GM23338 (cell line): ENCODE measurements around the gene CLNK. TPM values are rescaled to one million over a fixed set of nuclear protein-coding genes. Genes with fewer than 3 reads are reported as not detected.

ENCODE experiments used
- ATAC-seq: fragments of 200-7000 bp; cut with Tn5 transposase; 3 replicates; pipeline ENCODE4 v1.9.1; 2020
- DNase-seq: peaks from one replicate; pipeline ENCODE4 v3.0.0-alpha.2; 2015; ENCODE audit warnings: low spot score
- H2AFZ ChIP-seq: fragments of 200-600 bp; sonication (generic); 2 replicates; pipeline ENCODE4 v1.8.0; 2016; ENCODE audit warnings: antibody characterized with exemption, mild to moderate bottlenecking, moderate library complexity
- H3F3A ChIP-seq: fragments of 200-600 bp; sonication (generic); replicated peaks from 2 replicates; pipeline ENCODE4 v1.8.0; 2017; ENCODE audit warnings: antibody characterized with exemption, mixed run types, low read depth
- H3K27ac ChIP-seq: fragments of 200-600 bp; sonication (generic); 2 replicates; pipeline ENCODE4 v1.6.1; 2016; ENCODE audit warnings: low read depth
- H3K27me3 ChIP-seq: fragments of 200-600 bp; sonication (generic); 2 replicates; pipeline ENCODE4 v1.8.0; 2016; ENCODE audit warnings: mild to moderate bottlenecking, mixed run types, moderate library complexity; ENCODE audit not compliant: insufficient read depth
- H3K36me3 ChIP-seq: fragments of 200-600 bp; sonication (generic); 2 replicates; pipeline ENCODE4 v1.8.0; 2016; ENCODE audit warnings: mild to moderate bottlenecking; ENCODE audit not compliant: insufficient read depth
- H3K4me1 ChIP-seq: fragments of 200-600 bp; sonication (generic); 2 replicates; pipeline ENCODE4 v1.8.0; 2016; ENCODE audit warnings: mild to moderate bottlenecking, moderate library complexity; ENCODE audit not compliant: insufficient read depth
- H3K4me2 ChIP-seq: fragments of 200-600 bp; sonication (generic); 2 replicates; pipeline ENCODE4 v1.7.1; 2017; ENCODE audit warnings: mixed run types
- H3K4me3 ChIP-seq: fragments of 200-600 bp; sonication (generic); 2 replicates; pipeline ENCODE4 v1.6.1; 2016; ENCODE audit warnings: mixed run types
- H3K79me2 ChIP-seq: fragments of 200-600 bp; sonication (generic); replicated peaks from 2 replicates; pipeline ENCODE4 v1.8.0; 2017; ENCODE audit warnings: mild to moderate bottlenecking; ENCODE audit not compliant: insufficient read depth
- H3K9me2 ChIP-seq: fragments of 200-600 bp; sonication (generic); 2 replicates; pipeline ENCODE4 v1.8.0; 2017; ENCODE audit not compliant: insufficient read depth
- H4K20me1 ChIP-seq: fragments of 200-600 bp; sonication (generic); replicated peaks from 2 replicates; pipeline ENCODE4 v1.8.0; 2017; ENCODE audit warnings: mild to moderate bottlenecking; ENCODE audit not compliant: insufficient read depth
- H3K27ac Mint-ChIP-seq: 2 replicates; pipeline ENCODE4 v1.8.0; 2020; ENCODE audit warnings: inconsistent platforms, mild to moderate bottlenecking, moderate library complexity, mixed read lengths
- H3K27me3 Mint-ChIP-seq: 3 replicates; pipeline ENCODE4 v1.8.0; 2022; ENCODE audit warnings: low read depth, mild to moderate bottlenecking, moderate library complexity, mixed read lengths, inconsistent platforms; ENCODE audit not compliant: insufficient read depth, poor library complexity
- H3K36me3 Mint-ChIP-seq: 3 replicates; pipeline ENCODE4 v1.8.0; 2021; ENCODE audit warnings: low read depth, mild to moderate bottlenecking, inconsistent platforms, moderate library complexity, mixed read lengths
- H3K4me1 Mint-ChIP-seq: 3 replicates; pipeline ENCODE4 v1.8.0; 2020; ENCODE audit warnings: mild to moderate bottlenecking, inconsistent platforms, mixed read lengths
- H3K4me3 Mint-ChIP-seq: 3 replicates; pipeline ENCODE4 v1.8.0; 2021; ENCODE audit warnings: moderate library complexity, mild to moderate bottlenecking, inconsistent platforms, mixed read lengths
- H3K9me3 Mint-ChIP-seq: 3 replicates; pipeline ENCODE4 v1.8.0; 2020; ENCODE audit warnings: moderate library complexity, mild to moderate bottlenecking, inconsistent platforms, mixed read lengths
- CREB1 ChIP-seq: fragments of 250-450 bp; sonication (Bioruptor Pico); IDR thresholded peaks from 2 replicates; pipeline ENCODE4 v1.5.0; 2020; ENCODE audit warnings: low read depth, mild to moderate bottlenecking, moderate library complexity
- EZH2 ChIP-seq: fragments of 200-600 bp; sonication (generic); IDR thresholded peaks from one replicate; pipeline ENCODE4 v1.8.0; 2017; ENCODE audit warnings: antibody characterized with exemption, mild to moderate bottlenecking, low read depth; ENCODE audit not compliant: unreplicated experiment
- EZH2phosphoT487 ChIP-seq: fragments of 200-600 bp; sonication (generic); IDR thresholded peaks from one replicate; pipeline ENCODE4 v1.8.1; 2018; ENCODE audit warnings: antibody characterized with exemption; ENCODE audit not compliant: unreplicated experiment
- JUNB ChIP-seq: IDR thresholded peaks from one replicate; pipeline ENCODE4 v1.6.1; 2016; ENCODE audit warnings: antibody characterized with exemption; ENCODE audit not compliant: unreplicated experiment
- NANOG ChIP-seq: IDR thresholded peaks from 2 replicates; pipeline ENCODE4 v1.6.1; 2016; ENCODE audit warnings: antibody characterized with exemption, borderline replicate concordance
- POLR2AphosphoS5 ChIP-seq: IDR thresholded peaks from 2 replicates; pipeline ENCODE4 v1.6.1; 2016; ENCODE audit warnings: antibody characterized with exemption, low read depth
- STAT1 ChIP-seq: IDR thresholded peaks from one replicate; pipeline ENCODE4 v1.6.1; 2016; ENCODE audit warnings: antibody characterized with exemption; ENCODE audit not compliant: unreplicated experiment
- ZNF114 ChIP-seq: fragments of 250-450 bp; sonication (Bioruptor Pico); IDR thresholded peaks from 2 replicates; pipeline ENCODE4 v1.5.0; 2020; ENCODE audit warnings: mild to moderate bottlenecking, moderate library complexity
- ZNF331 ChIP-seq: fragments of 250-450 bp; sonication (Bioruptor Pico); IDR thresholded peaks from 2 replicates; pipeline ENCODE4 v1.5.0; 2020; ENCODE audit warnings: low read depth, mild to moderate bottlenecking, moderate library complexity
- polyA plus RNA-seq: library from polyadenylated mRNA; unstranded; fragments of >200 nt; fragmentation: Nextera tagmentation; extraction: Ambion mirVana; gene quantifications from 2 replicates; pipeline ENCODE4 v1.2.1, GENCODE V29; 2016
- total RNA-seq: library from RNA; depleted of rRNA; stranded (reverse); fragments of >200 nt; shearing (Covaris generic); gene quantifications from 2 replicates; pipeline ENCODE4 v1.2.3, GENCODE V29; 2014
- TF ChIP-seq, protein P1 (sequence below): IDR thresholded peaks from 2 replicates; pipeline ENCODE4 v1.6.1; 2016; ENCODE audit warnings: antibody characterized with exemption
- TF ChIP-seq, protein P2 (sequence below): IDR thresholded peaks from one replicate; pipeline ENCODE4 v1.6.1; 2018; ENCODE audit warnings: antibody characterized with exemption; ENCODE audit not compliant: unreplicated experiment
- TF ChIP-seq, protein P3 (sequence below): fragments of 250-450 bp; sonication (Bioruptor Pico); IDR thresholded peaks from 2 replicates; pipeline ENCODE4 v1.5.0; 2020; ENCODE audit warnings: mild to moderate bottlenecking, moderate library complexity
- TF ChIP-seq, protein P4 (sequence below), 2 experiments: fragments of 200-600 bp in 1 of 2; sonication (generic) in 1 of 2; conservative IDR thresholded peaks; 2 replicates each; pipeline versions ENCODE4 v1.5.1 to v1.6.1; 2016 to 2017; ENCODE audit warnings: antibody characterized with exemption in 2 of 2, low read depth in 2 of 2, mild to moderate bottlenecking in 2 of 2, moderate library complexity in 1 of 2

Gene CLNK
- total and polyA plus RNA-seq, 2 experiments from 2014 or later, result not detected

DNA sequence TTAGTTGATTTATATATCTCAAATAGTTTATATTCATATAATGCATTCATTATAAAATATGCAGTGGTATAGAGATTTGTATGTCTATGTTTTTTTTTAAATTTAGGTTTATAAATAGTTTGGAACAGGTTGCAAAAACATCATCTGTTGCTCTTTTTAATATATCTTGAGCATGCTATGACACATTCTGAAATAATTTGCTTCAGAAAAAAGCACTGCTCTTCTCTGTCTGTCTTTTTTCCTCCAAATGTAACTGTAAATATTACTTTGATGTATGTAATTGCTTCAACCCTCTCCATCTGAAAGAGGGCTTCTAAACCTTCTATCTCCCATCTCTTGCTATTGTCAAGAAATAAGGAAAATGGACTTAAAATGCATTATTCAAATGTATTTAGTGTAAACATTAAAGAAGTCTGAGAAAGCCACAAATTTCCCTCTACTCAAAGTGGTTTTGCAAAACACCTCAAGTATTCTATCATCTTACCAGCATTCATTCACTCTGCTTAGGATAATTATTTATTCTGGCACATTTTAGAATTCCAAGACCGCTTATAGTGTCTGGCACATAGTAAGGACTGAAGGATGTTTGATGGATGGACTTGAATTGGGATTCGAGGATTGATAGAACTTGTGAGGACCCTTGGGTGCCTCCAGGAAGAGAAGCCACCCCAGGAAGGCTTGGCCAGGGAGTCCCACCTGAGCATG, 87.8 kb downstream of the CLNK start:
- Histone ChIP-seq H3K4me1 (peaks cover 8% of the 10 kb centered on the region; the same call in 1 of the 2 replicates), H3K27me3 (no peaks in the 10 kb centered on the region), H3K27ac (no peak overlapping the region), H3F3A (no peaks in the 10 kb centered on the region), H2AFZ (no peak overlapping the region), H3K79me2 (no peaks in the 10 kb centered on the region), H3K4me2 (no peak overlapping the region), H3K9me2 (no peaks in the 10 kb centered on the region), H4K20me1 (no peaks in the 10 kb centered on the region), H3K36me3 (no peaks in the 10 kb centered on the region), H3K4me3 (no peak overlapping the region)
- no peak for DNase-seq
- TF ChIP-seq CREB1 (CRISPR knock-in tag) (no peak), EZH2phosphoT487 (no peak), ZNF331 (no peak), ZNF114 (CRISPR knock-in tag) (no peak), NANOG (no peak), EZH2 (no peak), POLR2AphosphoS5 (no peak), STAT1 (no peak), JUNB (no peak)
- TF ChIP-seq, protein P1, sequence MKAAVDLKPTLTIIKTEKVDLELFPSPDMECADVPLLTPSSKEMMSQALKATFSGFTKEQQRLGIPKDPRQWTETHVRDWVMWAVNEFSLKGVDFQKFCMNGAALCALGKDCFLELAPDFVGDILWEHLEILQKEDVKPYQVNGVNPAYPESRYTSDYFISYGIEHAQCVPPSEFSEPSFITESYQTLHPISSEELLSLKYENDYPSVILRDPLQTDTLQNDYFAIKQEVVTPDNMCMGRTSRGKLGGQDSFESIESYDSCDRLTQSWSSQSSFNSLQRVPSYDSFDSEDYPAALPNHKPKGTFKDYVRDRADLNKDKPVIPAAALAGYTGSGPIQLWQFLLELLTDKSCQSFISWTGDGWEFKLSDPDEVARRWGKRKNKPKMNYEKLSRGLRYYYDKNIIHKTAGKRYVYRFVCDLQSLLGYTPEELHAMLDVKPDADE, result no peak
- TF ChIP-seq, protein P2, sequence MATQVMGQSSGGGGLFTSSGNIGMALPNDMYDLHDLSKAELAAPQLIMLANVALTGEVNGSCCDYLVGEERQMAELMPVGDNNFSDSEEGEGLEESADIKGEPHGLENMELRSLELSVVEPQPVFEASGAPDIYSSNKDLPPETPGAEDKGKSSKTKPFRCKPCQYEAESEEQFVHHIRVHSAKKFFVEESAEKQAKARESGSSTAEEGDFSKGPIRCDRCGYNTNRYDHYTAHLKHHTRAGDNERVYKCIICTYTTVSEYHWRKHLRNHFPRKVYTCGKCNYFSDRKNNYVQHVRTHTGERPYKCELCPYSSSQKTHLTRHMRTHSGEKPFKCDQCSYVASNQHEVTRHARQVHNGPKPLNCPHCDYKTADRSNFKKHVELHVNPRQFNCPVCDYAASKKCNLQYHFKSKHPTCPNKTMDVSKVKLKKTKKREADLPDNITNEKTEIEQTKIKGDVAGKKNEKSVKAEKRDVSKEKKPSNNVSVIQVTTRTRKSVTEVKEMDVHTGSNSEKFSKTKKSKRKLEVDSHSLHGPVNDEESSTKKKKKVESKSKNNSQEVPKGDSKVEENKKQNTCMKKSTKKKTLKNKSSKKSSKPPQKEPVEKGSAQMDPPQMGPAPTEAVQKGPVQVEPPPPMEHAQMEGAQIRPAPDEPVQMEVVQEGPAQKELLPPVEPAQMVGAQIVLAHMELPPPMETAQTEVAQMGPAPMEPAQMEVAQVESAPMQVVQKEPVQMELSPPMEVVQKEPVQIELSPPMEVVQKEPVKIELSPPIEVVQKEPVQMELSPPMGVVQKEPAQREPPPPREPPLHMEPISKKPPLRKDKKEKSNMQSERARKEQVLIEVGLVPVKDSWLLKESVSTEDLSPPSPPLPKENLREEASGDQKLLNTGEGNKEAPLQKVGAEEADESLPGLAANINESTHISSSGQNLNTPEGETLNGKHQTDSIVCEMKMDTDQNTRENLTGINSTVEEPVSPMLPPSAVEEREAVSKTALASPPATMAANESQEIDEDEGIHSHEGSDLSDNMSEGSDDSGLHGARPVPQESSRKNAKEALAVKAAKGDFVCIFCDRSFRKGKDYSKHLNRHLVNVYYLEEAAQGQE, result no peak
- TF ChIP-seq, protein P3, sequence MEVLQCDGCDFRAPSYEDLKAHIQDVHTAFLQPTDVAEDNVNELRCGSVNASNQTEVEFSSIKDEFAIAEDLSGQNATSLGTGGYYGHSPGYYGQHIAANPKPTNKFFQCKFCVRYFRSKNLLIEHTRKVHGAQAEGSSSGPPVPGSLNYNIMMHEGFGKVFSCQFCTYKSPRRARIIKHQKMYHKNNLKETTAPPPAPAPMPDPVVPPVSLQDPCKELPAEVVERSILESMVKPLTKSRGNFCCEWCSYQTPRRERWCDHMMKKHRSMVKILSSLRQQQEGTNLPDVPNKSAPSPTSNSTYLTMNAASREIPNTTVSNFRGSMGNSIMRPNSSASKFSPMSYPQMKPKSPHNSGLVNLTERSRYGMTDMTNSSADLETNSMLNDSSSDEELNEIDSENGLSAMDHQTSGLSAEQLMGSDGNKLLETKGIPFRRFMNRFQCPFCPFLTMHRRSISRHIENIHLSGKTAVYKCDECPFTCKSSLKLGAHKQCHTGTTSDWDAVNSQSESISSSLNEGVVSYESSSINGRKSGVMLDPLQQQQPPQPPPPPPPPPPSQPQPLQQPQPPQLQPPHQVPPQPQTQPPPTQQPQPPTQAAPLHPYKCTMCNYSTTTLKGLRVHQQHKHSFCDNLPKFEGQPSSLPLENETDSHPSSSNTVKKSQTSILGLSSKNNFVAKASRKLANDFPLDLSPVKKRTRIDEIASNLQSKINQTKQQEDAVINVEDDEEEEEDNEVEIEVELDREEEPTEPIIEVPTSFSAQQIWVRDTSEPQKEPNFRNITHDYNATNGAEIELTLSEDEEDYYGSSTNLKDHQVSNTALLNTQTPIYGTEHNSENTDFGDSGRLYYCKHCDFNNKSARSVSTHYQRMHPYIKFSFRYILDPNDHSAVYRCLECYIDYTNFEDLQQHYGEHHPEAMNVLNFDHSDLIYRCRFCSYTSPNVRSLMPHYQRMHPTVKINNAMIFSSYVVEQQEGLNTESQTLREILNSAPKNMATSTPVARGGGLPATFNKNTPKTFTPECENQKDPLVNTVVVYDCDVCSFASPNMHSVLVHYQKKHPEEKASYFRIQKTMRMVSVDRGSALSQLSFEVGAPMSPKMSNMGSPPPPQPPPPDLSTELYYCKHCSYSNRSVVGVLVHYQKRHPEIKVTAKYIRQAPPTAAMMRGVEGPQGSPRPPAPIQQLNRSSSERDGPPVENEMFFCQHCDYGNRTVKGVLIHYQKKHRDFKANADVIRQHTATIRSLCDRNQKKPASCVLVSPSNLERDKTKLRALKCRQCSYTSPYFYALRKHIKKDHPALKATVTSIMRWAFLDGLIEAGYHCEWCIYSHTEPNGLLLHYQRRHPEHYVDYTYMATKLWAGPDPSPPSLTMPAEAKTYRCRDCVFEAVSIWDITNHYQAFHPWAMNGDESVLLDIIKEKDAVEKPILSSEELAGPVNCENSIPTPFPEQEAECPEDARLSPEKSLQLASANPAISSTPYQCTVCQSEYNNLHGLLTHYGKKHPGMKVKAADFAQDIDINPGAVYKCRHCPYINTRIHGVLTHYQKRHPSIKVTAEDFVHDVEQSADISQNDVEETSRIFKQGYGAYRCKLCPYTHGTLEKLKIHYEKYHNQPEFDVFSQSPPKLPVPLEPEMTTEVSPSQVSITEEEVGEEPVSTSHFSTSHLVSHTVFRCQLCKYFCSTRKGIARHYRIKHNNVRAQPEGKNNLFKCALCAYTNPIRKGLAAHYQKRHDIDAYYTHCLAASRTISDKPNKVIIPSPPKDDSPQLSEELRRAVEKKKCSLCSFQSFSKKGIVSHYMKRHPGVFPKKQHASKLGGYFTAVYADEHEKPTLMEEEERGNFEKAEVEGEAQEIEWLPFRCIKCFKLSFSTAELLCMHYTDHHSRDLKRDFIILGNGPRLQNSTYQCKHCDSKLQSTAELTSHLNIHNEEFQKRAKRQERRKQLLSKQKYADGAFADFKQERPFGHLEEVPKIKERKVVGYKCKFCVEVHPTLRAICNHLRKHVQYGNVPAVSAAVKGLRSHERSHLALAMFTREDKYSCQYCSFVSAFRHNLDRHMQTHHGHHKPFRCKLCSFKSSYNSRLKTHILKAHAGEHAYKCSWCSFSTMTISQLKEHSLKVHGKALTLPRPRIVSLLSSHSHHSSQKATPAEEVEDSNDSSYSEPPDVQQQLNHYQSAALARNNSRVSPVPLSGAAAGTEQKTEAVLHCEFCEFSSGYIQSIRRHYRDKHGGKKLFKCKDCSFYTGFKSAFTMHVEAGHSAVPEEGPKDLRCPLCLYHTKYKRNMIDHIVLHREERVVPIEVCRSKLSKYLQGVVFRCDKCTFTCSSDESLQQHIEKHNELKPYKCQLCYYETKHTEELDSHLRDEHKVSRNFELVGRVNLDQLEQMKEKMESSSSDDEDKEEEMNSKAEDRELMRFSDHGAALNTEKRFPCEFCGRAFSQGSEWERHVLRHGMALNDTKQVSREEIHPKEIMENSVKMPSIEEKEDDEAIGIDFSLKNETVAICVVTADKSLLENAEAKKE (CRISPR knock-in tag), result no peak
- TF ChIP-seq, protein P4, sequence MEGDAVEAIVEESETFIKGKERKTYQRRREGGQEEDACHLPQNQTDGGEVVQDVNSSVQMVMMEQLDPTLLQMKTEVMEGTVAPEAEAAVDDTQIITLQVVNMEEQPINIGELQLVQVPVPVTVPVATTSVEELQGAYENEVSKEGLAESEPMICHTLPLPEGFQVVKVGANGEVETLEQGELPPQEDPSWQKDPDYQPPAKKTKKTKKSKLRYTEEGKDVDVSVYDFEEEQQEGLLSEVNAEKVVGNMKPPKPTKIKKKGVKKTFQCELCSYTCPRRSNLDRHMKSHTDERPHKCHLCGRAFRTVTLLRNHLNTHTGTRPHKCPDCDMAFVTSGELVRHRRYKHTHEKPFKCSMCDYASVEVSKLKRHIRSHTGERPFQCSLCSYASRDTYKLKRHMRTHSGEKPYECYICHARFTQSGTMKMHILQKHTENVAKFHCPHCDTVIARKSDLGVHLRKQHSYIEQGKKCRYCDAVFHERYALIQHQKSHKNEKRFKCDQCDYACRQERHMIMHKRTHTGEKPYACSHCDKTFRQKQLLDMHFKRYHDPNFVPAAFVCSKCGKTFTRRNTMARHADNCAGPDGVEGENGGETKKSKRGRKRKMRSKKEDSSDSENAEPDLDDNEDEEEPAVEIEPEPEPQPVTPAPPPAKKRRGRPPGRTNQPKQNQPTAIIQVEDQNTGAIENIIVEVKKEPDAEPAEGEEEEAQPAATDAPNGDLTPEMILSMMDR (conservative IDR thresholded peaks at IDR 0.05; ENCODE audit: low read depth in 2 of 2), result no peak
- no peaks in the 10 kb centered on the region for H3K36me3 Mint-ChIP-seq
- H3K9me3 Mint-ChIP-seq, result no peaks in the 10 kb centered on the region
- peaks cover 2% of the 10 kb centered on the region for H3K27me3 Mint-ChIP-seq
- no peak overlapping the region for H3K4me3 Mint-ChIP-seq
- peaks cover 17% of the 10 kb centered on the region for H3K4me1 Mint-ChIP-seq
- no peak overlapping the region for H3K27ac Mint-ChIP-seq
- no peak for ATAC-seq
